OCI-LY3 (cell line): ENCODE data around the gene MRPL38.
"Not testable (repeated sequence)": the region's sequence is repeated elsewhere in the genome, so short reads cannot be mapped to it uniquely, and the experiment has no call there.

Experiments used
- EZH2phosphoT487 ChIP-seq: fragments of 200-600 bp; shearing (Covaris generic); IDR thresholded peaks from 2 replicates; pipeline ENCODE4 v1.6.1; 2018; ENCODE audit warnings: antibody characterized with exemption, mixed run types, low read depth
- TF ChIP-seq, protein P1 (sequence below): fragments of 200-600, 300-600 bp; sonication (generic); IDR thresholded peaks from 2 replicates; pipeline ENCODE4 v1.5.1; 2014; ENCODE audit warnings: antibody characterized with exemption, low read length, low read depth

DNA sequence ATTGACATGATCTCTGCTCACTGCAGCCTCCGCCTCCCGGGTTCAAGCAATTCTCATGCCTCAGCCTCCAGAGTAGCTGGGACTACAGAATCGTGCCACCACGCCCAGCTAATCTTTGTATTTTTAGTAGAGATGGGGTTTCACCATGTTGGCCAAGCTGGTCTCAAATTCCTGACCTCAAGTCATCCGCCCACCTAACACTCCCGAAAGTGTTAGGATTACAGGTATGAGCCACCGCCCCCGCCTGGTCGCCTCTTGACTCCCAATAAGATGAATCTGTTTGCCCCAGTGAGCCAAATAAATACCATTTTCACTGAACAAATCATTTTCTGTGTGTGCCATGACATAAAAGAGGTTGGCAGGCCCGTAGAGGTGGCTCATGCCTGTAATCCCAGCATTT is 45.3 kb downstream of the MRPL38 start:
- TF ChIP-seq, protein P1, sequence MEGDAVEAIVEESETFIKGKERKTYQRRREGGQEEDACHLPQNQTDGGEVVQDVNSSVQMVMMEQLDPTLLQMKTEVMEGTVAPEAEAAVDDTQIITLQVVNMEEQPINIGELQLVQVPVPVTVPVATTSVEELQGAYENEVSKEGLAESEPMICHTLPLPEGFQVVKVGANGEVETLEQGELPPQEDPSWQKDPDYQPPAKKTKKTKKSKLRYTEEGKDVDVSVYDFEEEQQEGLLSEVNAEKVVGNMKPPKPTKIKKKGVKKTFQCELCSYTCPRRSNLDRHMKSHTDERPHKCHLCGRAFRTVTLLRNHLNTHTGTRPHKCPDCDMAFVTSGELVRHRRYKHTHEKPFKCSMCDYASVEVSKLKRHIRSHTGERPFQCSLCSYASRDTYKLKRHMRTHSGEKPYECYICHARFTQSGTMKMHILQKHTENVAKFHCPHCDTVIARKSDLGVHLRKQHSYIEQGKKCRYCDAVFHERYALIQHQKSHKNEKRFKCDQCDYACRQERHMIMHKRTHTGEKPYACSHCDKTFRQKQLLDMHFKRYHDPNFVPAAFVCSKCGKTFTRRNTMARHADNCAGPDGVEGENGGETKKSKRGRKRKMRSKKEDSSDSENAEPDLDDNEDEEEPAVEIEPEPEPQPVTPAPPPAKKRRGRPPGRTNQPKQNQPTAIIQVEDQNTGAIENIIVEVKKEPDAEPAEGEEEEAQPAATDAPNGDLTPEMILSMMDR, result not testable (repeated sequence)
- TF ChIP-seq EZH2phosphoT487, result not testable (repeated sequence)
